Ectodermal cell (in vitro differentiated cells): Measurements from ENCODE around the gene FOS.

Experiments used
- H3K27ac ChIP-seq: 2 replicates; pipeline ENCODE4 v1.7.0; 2013; ENCODE audit warnings: mild to moderate bottlenecking, low read depth, low read length; ENCODE audit not compliant: insufficient read depth, poor library complexity, severe bottlenecking
- H3K27me3 ChIP-seq: 2 replicates; pipeline ENCODE4 v1.7.0; 2013; ENCODE audit warnings: mild to moderate bottlenecking, low read length; ENCODE audit not compliant: insufficient read depth, control insufficient read depth, poor library complexity, severe bottlenecking
- H3K36me3 ChIP-seq: one replicate; pipeline ENCODE4 v1.7.0; 2013; ENCODE audit warnings: low read length; ENCODE audit not compliant: control insufficient read depth, insufficient read depth
- H3K4me1 ChIP-seq: one replicate; pipeline ENCODE4 v1.7.0; 2013; ENCODE audit warnings: low read length; ENCODE audit not compliant: control insufficient read depth, insufficient read depth
- H3K4me3 ChIP-seq: 2 replicates; pipeline ENCODE4 v1.7.0; 2013; ENCODE audit warnings: low read depth, low read length, control low read depth; ENCODE audit not compliant: insufficient read depth
- H3K9me3 ChIP-seq: 2 replicates; pipeline ENCODE4 v1.7.0; 2013; ENCODE audit warnings: mild to moderate bottlenecking, low read length, moderate library complexity; ENCODE audit not compliant: control insufficient read depth
- WGBS, 2 experiments: methylation state at CpG; one replicate each; pipeline ENCODE4 v1.1.7; 2013; ENCODE audit warnings: missing lambda C conversion rate in 2 of 2; 5-methylcytosine and 5-hydroxymethylcytosine counted together

FOS gene

GRCh38 chr14:75261820-75262219, 16.8 kb upstream of the FOS start:
- Histone ChIP-seq H3K27me3 (no peaks in the 10 kb centered on the region), H3K27ac (no peak overlapping the region), H3K9me3 (no peaks in the 10 kb centered on the region), H3K4me1 (peaks cover 6% of the 10 kb centered on the region), H3K36me3 (no peaks in the 10 kb centered on the region), H3K4me3 (no peak overlapping the region)
- WGBS, 2 experiments = 88 to 94% methylated on average over 5 of the region's 5 CpGs

- no peak overlapping the region for H3K27ac ChIP-seq
- H3K4me3 ChIP-seq = no peak overlapping the region
- H3K9me3 ChIP-seq = no peaks in the 10 kb centered on the region
- WGBS, 2 experiments = 85 to 98% methylated on average over 2 of the region's 2 CpGs
- H3K36me3 ChIP-seq = no peaks in the 10 kb centered on the region
- H3K4me1 ChIP-seq = peaks cover 6% of the 10 kb centered on the region
- no peaks in the 10 kb centered on the region for H3K27me3 ChIP-seq
These were observed 16.0 kb upstream of the FOS start for GRCh38 chr14:75262641-75263040.

- H3K36me3 ChIP-seq = no peaks in the 10 kb centered on the region
- H3K4me3 ChIP-seq = no peak overlapping the region
- WGBS, 2 experiments = 88 to 90% methylated on average over 3 of the region's 3 CpGs
These were observed 14.6 kb upstream of the FOS start for GRCh38 chr14:75264036-75264435.

GRCh38 chr14:75267141-75267721, 11.4 kb upstream of the FOS start:
- H3K9me3 ChIP-seq = no peaks in the 10 kb centered on the region
- H3K4me1 ChIP-seq = no peaks in the 10 kb centered on the region
- H3K36me3 ChIP-seq = no peaks in the 10 kb centered on the region
- peak overlapping the region; percentile 30 for H3K27ac ChIP-seq
- no peaks in the 10 kb centered on the region for H3K27me3 ChIP-seq
- H3K4me3 ChIP-seq = no peak overlapping the region
- WGBS, 2 experiments = 83 to 86% methylated on average over 2 to 3 of the region's 3 CpGs

More at GRCh38 chr14:75264036-75264435, 14.6 kb upstream of the FOS start:
- H3K4me1 ChIP-seq = no peaks in the 10 kb centered on the region
- no peak overlapping the region for H3K27ac ChIP-seq
- no peaks in the 10 kb centered on the region for H3K9me3 ChIP-seq
- H3K27me3 ChIP-seq = no peaks in the 10 kb centered on the region

- Histone ChIP-seq H3K4me3 (no peak overlapping the region), H3K9me3 (no peaks in the 10 kb centered on the region), H3K4me1 (peaks cover 3% of the 10 kb centered on the region), H3K27me3 (no peaks in the 10 kb centered on the region), H3K36me3 (no peaks in the 10 kb centered on the region), H3K27ac (no peak overlapping the region)
- WGBS, 2 experiments = 70 to 72% methylated on average over 7 of the region's 7 CpGs
These were observed 9.7 kb upstream of the FOS start for GRCh38 chr14:75268633-75269550.

DNA sequence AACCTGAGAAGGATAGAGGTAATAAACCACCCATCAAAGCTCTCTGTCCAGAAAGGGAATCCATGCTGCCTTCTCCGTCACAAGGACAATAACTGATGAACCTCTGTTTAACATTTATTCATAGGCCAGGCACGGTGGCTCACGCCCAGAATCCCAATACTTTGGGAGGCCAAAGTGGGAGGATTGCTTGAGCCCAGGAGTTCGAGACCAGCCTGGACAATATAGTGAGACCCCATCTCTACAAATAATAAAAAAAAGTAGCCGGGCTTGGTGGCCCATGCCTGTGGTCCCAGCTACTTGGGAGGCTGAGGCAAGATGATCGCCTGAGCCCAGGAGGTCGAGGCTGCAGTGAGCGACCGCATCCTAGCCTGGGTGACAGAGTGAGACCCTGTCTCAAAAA, 7.1 kb upstream of the FOS start:
- Histone ChIP-seq H3K4me1 (peaks cover 3% of the 10 kb centered on the region), H3K4me3 (no peak overlapping the region), H3K27me3 (peaks cover 20% of the 10 kb centered on the region), H3K36me3 (no peaks in the 10 kb centered on the region), H3K27ac (no peak overlapping the region), H3K9me3 (no peaks in the 10 kb centered on the region)
- 91 to 92% methylated on average over 8 to 9 of the region's 9 CpGs for WGBS, 2 experiments

GRCh38 chr14:75273272-75274049, 5.2 kb upstream of the FOS start:
- Histone ChIP-seq H3K4me1 (peaks cover 3% of the 10 kb centered on the region), H3K4me3 (no peak overlapping the region), H3K36me3 (no peaks in the 10 kb centered on the region), H3K27ac (no peak overlapping the region), H3K9me3 (no peaks in the 10 kb centered on the region), H3K27me3 (peaks cover 35% of the 10 kb centered on the region)
- 86 to 87% methylated on average over 13 of the region's 13 CpGs for WGBS, 2 experiments

DNA sequence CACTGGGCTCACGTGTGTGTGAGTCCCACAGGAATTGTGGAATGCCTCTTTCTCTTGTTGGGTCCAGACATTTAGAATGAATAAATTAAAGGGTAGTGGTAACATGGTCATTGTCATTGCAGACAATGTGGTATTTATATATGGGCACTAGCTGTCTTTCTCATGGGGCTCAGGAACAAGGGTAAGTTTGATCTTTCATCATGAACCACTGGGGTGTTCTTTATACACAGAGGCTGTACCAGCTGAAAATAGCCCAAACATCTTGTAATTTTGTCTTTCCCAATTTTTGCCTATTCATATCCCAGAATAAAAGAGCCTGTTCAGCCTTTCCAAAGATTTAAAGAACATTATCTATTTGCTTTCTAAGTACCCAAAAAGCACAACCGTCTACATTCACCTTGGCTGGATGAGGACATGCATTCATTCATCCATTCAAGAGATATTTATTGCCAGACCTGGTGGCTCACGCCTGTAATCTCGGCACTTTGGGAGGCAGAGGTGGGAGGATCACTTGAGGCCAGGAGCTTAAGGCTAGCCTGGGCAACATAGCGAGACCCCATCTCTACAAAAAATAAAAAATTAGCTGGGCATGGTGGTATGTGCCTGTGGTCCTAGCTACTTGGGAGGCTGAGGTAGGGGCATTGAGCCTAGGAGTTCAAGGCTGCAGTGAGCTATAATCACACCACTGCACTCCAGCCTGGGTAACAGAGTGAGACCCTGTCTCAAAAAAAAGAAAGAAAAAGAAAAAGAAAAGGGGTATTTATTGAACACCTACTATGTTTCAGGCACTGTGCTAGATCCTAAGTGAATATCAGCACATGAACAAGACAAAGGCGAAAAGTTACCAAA, 4.4 kb upstream of the FOS start:
- H3K27ac ChIP-seq = no peak overlapping the region
- peaks cover 41% of the 10 kb centered on the region for H3K27me3 ChIP-seq
- H3K4me1 ChIP-seq = peaks cover 3% of the 10 kb centered on the region
- no peaks in the 10 kb centered on the region for H3K9me3 ChIP-seq
- no peak overlapping the region for H3K4me3 ChIP-seq
- 88 to 92% methylated on average over 6 of the region's 6 CpGs for WGBS, 2 experiments
- H3K36me3 ChIP-seq = no peaks in the 10 kb centered on the region

DNA sequence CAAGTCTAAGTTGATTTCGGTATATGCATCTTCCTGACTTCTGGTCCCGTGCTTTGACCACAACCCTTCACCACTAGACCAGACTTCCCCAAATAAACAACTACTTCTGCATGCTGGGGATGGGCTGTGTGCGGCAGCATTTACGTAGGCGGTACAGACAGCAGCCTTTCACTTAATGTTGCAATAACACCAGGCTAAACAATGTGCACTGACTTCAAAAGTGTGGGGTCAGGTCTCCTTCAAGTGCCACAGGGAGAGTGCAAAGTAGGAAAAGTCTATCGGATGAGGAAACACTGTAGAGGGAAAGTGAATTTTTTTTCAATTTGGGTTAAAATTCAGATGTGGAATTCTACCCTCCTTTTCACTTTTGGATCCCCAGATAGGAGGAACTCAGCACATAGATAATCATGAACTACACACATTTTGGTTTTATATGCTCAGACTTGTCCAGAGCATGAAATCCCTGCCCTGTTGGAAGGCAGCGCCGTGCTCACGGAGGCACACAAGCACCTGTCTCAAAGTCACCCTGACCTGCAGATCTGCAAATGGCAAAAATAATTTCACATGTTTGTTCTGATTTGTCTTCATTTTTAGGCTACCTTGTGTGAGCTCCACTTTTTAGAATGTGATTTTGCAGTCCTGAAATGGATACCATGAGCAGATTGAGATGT, 3.6 kb upstream of the FOS start:
- peaks cover 3% of the 10 kb centered on the region for H3K4me1 ChIP-seq
- no peak overlapping the region for H3K27ac ChIP-seq
- peaks cover 49% of the 10 kb centered on the region for H3K27me3 ChIP-seq
- WGBS, 2 experiments = 87 to 92% methylated on average over 9 of the region's 9 CpGs
- H3K4me3 ChIP-seq = no peak overlapping the region
- no peaks in the 10 kb centered on the region for H3K36me3 ChIP-seq
- H3K9me3 ChIP-seq = no peaks in the 10 kb centered on the region
